ENCODE results near the gene JAML.

Gene JAML

DNA sequence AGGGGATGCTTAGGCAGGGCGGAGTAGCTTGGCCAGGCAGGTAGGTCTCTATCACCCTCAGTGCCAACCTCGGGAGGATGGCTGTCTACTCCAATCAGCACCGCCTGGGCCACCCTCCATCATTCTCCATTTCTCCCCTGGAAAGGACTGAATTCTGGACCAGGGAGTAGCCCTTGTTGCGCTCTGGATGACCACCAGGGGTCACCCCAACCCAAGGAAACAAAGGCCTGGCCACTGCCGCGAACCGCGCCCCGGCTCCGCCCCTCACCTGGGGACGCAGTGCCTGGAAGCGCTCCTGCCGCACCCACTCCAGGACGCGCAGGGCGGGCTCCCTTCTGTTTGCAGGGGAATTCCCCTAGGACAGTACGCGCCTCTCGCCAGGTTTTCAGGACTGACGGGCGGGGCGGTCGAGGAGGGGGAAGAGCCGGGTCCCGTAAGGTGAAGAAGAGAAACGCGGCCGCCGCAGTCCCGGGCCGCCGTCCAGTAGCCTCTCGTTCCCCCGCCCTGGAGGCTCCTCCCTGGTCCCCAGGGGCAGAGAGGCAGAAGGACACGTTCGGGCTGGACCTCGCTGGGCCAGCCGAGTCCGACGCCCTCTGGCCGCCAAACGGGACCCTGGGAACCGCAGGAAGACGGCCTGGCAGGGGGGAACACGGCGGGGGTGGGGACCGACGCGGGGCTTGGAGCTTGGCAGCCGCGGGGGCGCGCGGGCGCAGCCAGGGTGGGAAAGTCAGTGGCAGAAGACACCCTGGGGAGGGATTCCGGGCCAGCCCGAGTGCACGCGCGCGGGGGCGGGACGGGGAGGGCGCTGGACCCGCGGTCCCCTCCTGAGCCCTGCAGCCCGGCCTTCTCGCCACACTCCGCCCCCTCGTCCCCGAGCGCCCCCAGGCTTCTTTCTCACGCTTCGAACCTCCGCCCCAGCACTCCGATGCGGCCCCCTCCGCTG is 79.3 kb downstream of the JAML start:
- DNase-seq (ENCODE audit: low spot score), result peak; percentile 94

DNA sequence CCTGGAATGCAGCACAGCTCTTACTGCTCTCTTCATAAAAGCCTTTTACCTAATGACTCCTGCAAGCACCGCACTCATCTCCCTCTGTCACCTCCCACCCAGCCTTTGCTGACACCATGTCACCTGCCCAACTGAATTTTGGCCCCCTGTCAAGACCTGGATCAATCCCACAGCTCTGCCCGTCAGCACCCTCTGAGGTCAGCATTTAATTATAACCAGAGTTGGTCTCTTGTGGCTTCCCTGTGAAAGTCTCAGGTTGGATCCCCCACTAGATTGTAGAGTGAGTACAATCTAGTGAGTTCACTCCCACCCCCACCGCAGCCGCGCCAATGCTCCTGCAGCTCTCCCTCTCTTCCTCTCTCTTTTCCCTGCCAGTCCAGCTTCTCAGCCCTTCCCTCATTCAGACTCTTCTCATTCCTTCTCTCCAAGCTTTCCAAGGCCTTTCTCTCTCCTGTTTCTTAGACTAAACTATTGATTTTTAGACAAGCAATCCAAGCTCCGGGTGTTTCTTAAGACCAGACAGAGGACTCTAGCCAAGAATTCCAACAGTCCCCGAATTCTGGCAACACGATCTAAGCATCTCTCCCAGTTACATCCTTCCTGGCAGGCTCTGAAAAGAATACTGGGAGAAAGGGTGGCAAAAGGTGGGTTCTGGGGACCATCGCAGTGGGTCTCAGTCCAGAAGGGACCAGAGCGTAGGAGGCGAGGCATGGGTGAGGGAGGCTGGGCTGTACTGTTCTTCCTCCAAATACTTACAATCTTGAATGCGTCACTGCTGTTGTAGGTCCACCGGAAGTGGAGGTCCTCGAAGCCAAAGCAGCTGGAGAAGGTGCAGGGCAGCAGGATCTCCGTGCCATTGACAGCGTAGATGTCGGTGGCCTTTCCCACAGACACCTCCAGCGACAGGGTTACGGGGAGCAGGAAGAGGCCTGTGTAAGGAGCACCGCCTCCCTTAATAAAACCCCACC is 80.2 kb downstream of the JAML start:
- no peak for DNase-seq (ENCODE audit: low spot score)

Data from AG20443 (cell line).